Liver (tissue), 3 donors: ENCODE data around the gene DNMT3A.

Experiments used
- RXRA ChIP-seq, 2 donors: IDR thresholded peaks; 2 replicates each; pipeline ENCODE4 v1.6.1; 2017 to 2018; ENCODE audit warnings: antibody characterized with exemption in 2 of 2, mild to moderate bottlenecking in 1 of 2
- ZBTB33 ChIP-seq: IDR thresholded peaks from 2 replicates; pipeline ENCODE4 v1.6.1; 2016; ENCODE audit warnings: antibody characterized with exemption
- TF ChIP-seq, protein P1 (sequence below): fragments of 150-350 bp; IDR thresholded peaks from 2 replicates; pipeline ENCODE4 v1.5.1; 2017; ENCODE audit warnings: improper control_type of control experiment, low read depth, low read length; ENCODE audit not compliant: missing input control
- donor health status: healthy.
- donor health status: healthy.

DNA sequence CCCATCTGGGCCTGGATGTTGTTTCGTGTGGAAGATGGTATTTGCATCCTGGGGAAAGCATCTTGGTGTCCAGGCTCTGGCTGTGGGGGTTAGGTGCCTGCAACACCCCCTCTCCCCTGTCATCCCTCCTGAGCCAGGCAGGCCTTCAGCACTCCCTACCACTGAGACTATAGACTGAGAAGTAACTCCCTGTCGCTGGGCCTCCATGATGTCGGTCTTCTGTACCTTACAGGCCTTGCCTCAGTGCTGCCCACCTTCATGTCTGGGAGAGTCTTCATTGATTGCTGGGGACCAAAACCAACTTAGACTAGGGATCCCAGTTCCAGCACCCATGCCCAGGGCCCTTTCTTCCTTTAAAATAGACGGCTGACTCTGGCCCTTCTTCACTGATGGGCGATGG lies 33.1 kb upstream of the DNMT3A start:
- TF ChIP-seq, protein P1, sequence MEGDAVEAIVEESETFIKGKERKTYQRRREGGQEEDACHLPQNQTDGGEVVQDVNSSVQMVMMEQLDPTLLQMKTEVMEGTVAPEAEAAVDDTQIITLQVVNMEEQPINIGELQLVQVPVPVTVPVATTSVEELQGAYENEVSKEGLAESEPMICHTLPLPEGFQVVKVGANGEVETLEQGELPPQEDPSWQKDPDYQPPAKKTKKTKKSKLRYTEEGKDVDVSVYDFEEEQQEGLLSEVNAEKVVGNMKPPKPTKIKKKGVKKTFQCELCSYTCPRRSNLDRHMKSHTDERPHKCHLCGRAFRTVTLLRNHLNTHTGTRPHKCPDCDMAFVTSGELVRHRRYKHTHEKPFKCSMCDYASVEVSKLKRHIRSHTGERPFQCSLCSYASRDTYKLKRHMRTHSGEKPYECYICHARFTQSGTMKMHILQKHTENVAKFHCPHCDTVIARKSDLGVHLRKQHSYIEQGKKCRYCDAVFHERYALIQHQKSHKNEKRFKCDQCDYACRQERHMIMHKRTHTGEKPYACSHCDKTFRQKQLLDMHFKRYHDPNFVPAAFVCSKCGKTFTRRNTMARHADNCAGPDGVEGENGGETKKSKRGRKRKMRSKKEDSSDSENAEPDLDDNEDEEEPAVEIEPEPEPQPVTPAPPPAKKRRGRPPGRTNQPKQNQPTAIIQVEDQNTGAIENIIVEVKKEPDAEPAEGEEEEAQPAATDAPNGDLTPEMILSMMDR = no peak
- TF ChIP-seq ZBTB33 = no peak
- no peak for TF ChIP-seq RXRA (IDR thresholded peaks at IDR 0.05)
